GM12878 (cell line): ENCODE results near the gene SEC24D.

ENCODE experiments used
- CHD2 ChIP-seq: IDR thresholded peaks from 2 replicates; pipeline ENCODE4 v1.6.1; 2011; ENCODE audit warnings: low read depth, low read length, improper control_type of control experiment, borderline replicate concordance
- IKZF1 ChIP-seq: fragments of 450-650 bp; conservative IDR thresholded peaks from 2 replicates; pipeline ENCODE4 v1.6.1; 2017; ENCODE audit warnings: antibody characterized with exemption, mild to moderate bottlenecking
- NRF1 ChIP-seq: conservative IDR thresholded peaks from 2 replicates; pipeline ENCODE4 v1.6.1; 2011; ENCODE audit warnings: mild to moderate bottlenecking, low read depth, low read length, improper control_type of control experiment
- TF ChIP-seq, protein P1 (sequence below), 3 experiments: IDR thresholded peaks in 2 of 3; conservative IDR thresholded peaks in 1 of 3; 2 replicates each; pipeline ENCODE4 v1.5.1; 2011; ENCODE audit warnings: low read depth in 3 of 3, low read length in 3 of 3, mild to moderate bottlenecking in 3 of 3, control low read depth in 2 of 3, moderate library complexity in 2 of 3, inconsistent platforms in 1 of 3, mixed read lengths in 1 of 3; ENCODE audit not compliant: control insufficient read depth in 2 of 3, insufficient read depth in 1 of 3; ENCODE audit errors: extremely low read depth in 1 of 3
- TF ChIP-seq, protein P2 (sequence below): fragments of 450-650 bp; IDR thresholded peaks from 2 replicates; pipeline ENCODE4 v1.6.1; 2017; ENCODE audit warnings: mild to moderate bottlenecking

DNA sequence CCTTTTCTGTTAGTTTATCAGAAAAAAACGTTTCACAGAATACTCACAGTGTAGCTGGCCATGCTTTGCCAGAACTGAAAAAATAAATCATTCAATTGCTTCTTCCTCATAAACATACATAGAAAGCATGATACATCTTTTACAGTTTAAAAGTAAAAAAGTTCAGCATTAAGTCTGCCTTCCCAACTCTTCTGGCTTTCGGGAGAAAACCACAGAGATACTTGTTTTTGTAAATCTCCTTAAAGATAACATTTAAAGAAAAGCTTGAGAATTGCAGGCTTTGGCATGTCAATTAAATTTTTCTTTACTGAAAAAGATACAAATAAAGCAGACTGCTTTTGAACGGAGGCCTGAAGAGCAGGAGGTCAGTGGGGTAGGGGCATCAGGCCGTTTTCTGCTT lies 66.8 kb downstream of the SEC24D start:
- TF ChIP-seq, protein P1, sequence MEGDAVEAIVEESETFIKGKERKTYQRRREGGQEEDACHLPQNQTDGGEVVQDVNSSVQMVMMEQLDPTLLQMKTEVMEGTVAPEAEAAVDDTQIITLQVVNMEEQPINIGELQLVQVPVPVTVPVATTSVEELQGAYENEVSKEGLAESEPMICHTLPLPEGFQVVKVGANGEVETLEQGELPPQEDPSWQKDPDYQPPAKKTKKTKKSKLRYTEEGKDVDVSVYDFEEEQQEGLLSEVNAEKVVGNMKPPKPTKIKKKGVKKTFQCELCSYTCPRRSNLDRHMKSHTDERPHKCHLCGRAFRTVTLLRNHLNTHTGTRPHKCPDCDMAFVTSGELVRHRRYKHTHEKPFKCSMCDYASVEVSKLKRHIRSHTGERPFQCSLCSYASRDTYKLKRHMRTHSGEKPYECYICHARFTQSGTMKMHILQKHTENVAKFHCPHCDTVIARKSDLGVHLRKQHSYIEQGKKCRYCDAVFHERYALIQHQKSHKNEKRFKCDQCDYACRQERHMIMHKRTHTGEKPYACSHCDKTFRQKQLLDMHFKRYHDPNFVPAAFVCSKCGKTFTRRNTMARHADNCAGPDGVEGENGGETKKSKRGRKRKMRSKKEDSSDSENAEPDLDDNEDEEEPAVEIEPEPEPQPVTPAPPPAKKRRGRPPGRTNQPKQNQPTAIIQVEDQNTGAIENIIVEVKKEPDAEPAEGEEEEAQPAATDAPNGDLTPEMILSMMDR (IDR thresholded peaks at IDR 0.05 in 2 of 3, conservative IDR thresholded peaks at IDR 0.05 in 1 of 3; ENCODE audit: control insufficient read depth in 2 of 3, extremely low read depth in 1 of 3, insufficient read depth in 1 of 3, low read depth in 3 of 3, low read length in 3 of 3), result no peak
- no peak for TF ChIP-seq CHD2
- TF ChIP-seq NRF1, result no peak
- TF ChIP-seq, protein P2, sequence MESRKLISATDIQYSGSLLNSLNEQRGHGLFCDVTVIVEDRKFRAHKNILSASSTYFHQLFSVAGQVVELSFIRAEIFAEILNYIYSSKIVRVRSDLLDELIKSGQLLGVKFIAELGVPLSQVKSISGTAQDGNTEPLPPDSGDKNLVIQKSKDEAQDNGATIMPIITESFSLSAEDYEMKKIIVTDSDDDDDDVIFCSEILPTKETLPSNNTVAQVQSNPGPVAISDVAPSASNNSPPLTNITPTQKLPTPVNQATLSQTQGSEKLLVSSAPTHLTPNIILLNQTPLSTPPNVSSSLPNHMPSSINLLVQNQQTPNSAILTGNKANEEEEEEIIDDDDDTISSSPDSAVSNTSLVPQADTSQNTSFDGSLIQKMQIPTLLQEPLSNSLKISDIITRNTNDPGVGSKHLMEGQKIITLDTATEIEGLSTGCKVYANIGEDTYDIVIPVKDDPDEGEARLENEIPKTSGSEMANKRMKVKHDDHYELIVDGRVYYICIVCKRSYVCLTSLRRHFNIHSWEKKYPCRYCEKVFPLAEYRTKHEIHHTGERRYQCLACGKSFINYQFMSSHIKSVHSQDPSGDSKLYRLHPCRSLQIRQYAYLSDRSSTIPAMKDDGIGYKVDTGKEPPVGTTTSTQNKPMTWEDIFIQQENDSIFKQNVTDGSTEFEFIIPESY, result no peak
- no peak for TF ChIP-seq IKZF1
